ENCODE data around the gene EDEM1.
"Not testable (repeated sequence)": the region's sequence is repeated elsewhere in the genome, so short reads cannot be mapped to it uniquely, and the experiment has no call there.

The EDEM1 gene

DNA sequence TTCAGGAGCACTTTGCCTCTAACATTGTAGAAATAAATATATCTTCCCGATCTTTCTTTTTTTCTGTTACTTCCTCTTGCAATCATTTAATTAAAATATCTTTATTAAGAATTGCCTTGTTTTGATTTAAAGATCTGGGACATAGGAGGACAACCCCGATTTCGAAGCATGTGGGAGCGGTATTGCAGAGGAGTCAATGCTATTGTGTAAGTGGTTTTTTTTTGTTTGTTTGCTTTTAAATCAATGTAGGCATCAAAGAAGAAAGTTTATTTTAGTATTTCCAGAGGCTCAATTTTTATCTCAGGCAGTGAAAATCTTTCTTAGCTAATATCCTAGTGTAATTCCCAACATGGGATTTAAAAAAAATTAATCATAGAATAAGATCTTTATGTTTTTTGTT, 15.5 kb upstream of the EDEM1 start:
- no peak for DNase-seq (ENCODE audit: extremely low read depth, low read depth)
- TF ChIP-seq, protein P1, sequence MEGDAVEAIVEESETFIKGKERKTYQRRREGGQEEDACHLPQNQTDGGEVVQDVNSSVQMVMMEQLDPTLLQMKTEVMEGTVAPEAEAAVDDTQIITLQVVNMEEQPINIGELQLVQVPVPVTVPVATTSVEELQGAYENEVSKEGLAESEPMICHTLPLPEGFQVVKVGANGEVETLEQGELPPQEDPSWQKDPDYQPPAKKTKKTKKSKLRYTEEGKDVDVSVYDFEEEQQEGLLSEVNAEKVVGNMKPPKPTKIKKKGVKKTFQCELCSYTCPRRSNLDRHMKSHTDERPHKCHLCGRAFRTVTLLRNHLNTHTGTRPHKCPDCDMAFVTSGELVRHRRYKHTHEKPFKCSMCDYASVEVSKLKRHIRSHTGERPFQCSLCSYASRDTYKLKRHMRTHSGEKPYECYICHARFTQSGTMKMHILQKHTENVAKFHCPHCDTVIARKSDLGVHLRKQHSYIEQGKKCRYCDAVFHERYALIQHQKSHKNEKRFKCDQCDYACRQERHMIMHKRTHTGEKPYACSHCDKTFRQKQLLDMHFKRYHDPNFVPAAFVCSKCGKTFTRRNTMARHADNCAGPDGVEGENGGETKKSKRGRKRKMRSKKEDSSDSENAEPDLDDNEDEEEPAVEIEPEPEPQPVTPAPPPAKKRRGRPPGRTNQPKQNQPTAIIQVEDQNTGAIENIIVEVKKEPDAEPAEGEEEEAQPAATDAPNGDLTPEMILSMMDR (IDR thresholded peaks at IDR 0.05; ENCODE audit: low read depth, low read length): no peak

DNA sequence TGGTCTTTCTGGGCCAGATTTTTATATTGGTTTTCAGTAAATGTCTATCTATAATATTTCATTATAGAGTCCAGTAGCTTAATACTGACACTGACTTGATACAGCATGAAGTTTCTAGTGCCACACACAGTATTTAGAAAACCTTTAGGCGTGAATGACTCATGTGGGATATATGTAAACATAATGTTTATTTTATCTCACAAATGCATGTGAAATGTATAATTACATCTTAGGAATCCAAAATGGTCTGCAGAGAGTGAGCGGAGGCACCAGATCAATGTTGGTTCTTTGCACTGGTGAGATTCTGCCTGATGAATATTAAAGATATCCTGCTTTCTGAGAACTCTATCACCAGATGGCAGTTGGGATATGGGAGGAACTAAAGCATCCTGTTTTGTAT, 8.5 kb upstream of the EDEM1 start:
- DNase-seq (ENCODE audit: extremely low read depth, low read depth): not testable (repeated sequence)

DNA sequence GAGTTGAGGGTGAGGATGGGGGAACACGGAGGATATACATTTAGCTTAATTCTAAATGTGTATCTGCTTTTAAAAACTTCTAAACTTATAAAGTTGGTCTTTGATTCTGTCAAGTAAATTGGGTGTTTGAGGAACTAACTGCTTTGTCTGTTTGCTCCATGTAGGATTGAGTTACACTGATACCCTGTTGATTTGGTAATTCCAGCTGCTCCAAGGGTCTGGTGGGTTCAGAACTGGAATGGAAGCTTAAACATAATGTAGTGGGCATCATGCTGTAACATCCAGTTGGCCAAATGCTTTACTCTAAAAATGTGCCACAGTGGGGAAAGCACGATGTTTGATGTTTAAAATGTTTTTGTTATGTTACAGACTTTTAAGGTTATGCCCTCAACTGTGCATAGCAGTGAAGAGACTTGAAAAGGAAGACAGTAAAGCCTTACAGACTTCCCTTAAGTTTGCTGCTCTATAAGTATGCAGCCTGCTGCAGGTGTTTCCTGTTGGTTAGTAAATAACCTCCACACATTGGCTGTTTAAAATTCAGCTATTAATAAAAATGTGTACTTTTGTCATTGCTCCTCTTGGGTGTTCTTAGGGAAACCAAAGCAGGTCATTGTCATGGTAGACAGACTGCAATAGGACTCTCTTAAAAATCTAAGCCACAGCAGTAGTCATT, 5.9 kb upstream of the EDEM1 start:
- TF ChIP-seq, protein P1 (IDR thresholded peaks at IDR 0.05; ENCODE audit: low read depth, low read length): no peak

DNA sequence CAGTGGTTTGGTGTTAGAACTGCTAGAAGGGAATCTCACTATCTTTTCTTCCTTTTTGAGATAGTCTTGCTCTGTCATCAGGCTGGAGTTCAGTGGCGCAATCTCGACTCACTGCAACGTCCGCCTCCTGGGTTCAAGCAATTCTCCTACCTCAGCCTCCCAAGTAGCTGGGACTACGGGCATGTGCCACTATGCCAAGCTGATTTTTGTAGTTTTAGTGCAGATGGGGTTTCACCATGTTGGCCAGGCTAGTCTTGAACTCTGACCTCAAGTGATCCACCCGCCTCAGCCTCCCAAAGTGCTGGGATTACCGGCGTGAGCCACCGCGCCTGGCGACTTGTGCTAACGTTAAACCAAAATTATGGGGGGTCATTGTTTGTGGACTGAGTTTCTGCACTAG, 3.8 kb upstream of the EDEM1 start:
- DNase-seq (ENCODE audit: extremely low read depth, low read depth): not testable (repeated sequence)

More for the DNA sequence above, 5.9 kb upstream of the EDEM1 start:
- DNase-seq (ENCODE audit: extremely low read depth, low read depth): no peak

DNA sequence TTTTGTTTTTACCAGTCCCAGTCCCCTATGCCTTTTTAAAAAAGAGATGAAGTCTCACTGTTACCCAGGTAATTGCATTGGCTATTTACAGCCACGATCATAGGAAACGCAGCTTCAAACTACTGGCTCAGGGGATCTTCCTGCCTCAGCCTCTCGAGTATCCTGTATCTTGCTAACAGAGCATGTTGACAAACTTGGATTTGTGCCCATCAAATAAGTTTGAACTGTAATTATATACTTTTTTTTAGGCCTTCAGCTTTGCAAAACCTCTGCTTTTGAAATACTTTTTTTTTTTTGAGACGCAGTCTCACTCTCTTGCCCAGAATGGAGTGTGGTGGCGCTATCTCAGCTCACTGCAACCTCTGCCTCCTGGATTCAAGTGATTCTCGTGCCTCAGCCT, 3.0 kb upstream of the EDEM1 start:
- no peak for DNase-seq (ENCODE audit: extremely low read depth, low read depth)
- TF ChIP-seq, protein P1 (IDR thresholded peaks at IDR 0.05; ENCODE audit: low read depth, low read length): no peak

DNA sequence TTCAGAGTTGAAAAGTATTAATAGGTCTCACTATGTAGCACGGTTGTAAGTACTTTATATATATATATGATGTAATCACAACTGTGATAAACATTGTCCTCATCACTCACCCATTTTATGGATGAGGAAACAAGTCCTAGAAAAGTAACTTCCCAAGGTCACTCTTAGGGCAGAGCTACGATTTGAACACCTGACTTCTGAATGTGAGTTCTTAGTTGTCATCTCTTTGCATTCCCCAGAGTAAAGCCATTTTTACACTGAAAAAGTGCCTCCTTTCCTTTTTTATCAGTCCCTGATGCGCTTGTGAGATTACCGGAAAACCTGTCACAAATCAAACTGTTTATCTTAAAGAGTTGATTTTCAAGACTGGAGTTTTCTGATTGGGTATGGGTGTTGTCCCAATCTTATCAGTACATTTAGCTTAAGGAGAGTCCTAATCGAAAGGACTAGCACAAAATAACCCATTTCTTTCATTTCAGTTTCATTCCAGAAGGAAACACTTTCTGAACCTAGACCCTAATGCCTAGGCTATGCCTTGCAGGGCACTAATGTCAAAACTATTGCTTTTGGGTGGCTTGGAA, 2.3 kb upstream of the EDEM1 start:
- TF ChIP-seq, protein P1 (IDR thresholded peaks at IDR 0.05; ENCODE audit: low read depth, low read length): no peak
- no peak for DNase-seq (ENCODE audit: extremely low read depth, low read depth)

DNA sequence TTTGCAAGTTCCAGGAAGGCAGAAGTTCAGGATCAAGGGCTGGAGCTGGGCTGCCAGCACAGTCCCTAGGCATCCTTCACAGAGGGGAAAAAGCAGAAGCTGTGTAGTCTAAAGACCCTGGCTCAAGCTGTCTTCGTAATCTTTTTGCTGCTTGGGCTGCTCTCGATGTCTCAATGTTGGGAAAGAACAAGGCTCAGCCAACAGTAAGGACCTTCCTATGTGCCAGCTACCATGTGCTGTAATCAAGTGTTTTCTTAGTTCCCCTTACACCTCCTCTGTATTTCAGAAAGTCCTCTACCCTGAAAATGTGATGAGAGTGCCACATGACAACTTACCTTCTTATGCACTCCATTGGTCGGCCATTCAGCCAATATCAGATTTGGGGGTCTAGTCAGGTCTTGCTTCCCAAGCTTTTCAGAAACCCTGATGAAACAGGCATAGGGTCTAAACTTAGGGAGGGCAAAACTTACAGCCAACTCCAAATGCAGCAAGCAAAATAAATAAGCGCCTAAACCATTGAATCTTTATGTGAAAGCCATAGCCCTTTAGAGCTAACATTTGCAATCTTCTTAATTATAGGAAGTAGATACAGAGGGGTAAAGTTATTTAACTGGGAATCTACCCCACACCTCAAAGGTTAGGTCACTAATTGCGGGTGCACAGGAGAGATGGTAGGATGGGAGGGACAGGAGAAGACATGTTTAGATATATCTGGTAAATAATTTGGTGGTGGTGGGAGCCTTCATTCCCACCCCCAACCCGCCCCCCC, 1.2 kb upstream of the EDEM1 start:
- TF ChIP-seq, protein P1 (IDR thresholded peaks at IDR 0.05; ENCODE audit: low read depth, low read length): no peak
- DNase-seq (ENCODE audit: extremely low read depth, low read depth): no peak

DNA sequence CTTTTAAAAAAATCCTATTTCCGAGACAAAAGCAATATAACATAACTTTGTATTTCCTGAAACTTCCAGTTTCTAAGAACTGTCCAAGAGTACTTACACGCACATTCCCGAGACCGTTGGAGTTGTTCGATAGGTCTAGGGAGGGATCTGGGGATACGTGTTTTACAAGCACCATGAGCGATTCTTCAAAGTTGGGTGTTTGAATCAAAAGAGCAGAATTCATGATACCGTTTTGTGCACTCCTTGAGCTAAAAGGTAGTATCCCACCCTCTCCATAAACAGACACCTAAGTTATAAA, 700 bp upstream of the EDEM1 start:
- TF ChIP-seq, protein P1 (IDR thresholded peaks at IDR 0.05; ENCODE audit: low read depth, low read length): no peak
- DNase-seq (ENCODE audit: extremely low read depth, low read depth): no peak
